HG03565 (cell line): ENCODE data around the gene CHST6.
"Not testable (repeated sequence)": the region's sequence is repeated elsewhere in the genome, so short reads cannot be mapped to it uniquely, and the experiment has no call there.

ENCODE experiments used
- ATAC-seq: cut with Tn5 transposase; IDR thresholded peaks from one replicate; pipeline ENCODE4 v1.9.1; 2021; ENCODE audit warnings: mild to moderate bottlenecking, moderate library complexity; ENCODE audit not compliant: unreplicated experiment

Gene CHST6

DNA sequence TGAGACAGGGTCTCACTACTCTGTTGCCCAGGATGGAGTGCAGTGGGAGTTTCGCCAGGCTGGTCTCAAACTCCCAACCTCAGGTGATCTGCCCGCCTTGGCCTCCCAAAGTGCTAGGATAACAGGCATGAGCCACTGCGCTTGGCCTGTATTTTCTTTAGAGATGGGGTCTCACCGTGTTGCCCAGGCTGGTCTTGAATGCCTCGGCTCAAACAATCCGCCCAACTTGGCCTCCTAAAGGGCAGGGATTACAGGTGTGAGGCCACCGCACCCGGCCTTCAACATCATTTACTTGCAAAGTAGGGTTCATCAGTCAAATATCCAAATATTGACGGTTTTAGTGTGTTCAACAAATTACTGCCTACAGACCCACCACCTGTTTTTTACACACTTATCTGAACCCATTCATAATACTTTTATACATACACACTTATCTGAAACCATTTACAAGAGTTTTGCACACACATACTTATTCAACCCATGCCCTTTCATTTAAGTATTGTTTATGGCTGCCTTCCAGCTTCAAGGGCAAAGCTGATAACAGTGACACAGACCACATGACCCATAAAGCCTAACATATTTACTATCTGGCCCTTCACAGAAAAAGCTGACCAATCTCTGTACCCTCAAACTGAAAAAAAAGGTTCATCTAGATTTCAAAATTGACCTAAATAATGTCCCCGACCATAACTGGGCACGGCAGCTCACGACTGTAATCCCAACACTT, 42.6 kb downstream of the CHST6 start:
- no peak for ATAC-seq

DNA sequence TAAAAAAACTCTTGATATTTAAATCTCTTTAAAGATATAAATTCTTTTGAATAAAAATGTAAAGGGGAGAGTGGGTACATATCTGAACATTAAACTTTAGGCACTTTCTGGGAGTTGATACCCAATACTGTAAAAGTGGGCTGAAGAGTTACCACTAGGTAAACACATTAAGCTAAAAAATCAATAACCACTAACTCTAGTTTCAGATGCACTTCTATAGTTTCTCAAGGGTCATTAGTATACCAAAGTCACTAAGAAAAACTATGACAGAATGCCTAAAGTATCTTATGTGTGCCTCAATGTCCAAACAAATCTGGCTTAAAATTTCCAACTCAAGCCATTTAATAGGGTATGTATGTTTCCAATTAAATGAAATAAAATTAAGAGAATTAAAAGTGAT, 48.8 kb downstream of the CHST6 start:
- ATAC-seq = no peak

DNA sequence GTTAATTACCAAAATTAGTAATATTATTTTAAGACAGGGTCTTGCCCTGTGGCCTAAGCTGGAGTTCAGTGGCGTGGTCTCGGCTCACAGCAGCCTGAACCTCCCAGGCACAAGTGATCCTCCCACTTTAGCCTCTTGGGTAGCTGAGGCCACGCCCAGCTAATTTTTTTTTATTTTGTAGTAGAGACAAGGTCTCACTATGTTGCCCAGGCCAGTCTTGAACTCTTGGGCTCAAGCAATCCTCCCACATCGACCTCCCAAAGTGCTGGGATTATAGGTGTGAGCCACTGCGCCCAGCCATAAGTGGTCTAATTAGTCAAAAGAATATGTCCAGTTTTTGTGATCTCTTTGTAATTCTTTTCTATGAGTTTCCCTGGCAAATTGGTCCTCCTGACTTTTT, 49.9 kb downstream of the CHST6 start:
- ATAC-seq = no peak

DNA sequence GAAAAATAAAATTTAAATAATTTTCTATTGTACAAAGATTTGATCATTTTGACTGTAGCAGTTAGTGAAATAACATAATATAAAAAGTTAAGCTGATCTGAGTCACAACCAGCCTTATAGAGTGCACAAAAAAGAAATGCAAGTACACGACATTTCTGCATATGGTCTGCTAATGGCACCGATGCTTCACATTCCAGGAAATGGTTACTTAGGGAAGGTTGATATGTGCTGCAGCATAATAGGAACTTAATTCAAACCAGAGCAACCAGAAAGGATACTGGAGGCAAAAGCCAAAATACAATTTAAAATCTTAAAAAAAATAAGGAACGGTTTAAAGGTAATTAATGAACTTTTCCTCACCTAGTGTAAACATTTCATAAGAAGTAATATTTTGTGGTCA, 51.9 kb downstream of the CHST6 start:
- no peak for ATAC-seq

DNA sequence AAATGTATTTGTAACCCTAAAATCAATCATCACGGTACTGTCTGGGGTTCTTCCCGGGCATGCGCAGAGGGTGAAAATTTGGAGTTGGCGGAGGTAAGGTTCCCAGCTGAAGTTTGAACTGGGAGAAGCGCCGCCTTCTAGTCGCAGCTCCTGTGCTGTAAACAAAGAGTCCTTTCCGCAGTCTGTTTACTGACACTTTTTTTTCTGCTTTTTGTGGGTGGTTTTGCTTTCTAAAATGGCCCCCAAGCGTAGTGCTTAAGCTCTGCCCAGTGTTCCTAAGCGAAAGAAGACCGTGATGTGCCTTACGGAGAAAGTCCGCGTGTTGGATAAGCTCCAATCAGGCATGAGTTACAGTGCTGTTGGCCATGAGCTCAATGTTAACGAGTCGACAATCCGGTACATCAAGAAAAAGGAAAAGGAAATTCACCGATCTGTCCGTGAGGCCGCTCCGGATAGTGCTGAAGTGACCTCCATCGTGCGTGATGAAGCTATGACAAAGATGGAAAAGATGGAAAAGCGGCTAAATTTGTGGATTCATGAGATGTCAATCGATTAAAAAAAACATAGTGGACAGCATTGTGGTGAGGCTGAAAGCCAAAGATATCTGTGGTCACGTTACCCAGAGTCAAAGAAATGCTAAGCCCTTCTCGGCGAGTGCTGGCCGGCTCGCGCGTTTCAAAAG, 61.4 kb downstream of the CHST6 start:
- peak; percentile 61 for ATAC-seq

DNA sequence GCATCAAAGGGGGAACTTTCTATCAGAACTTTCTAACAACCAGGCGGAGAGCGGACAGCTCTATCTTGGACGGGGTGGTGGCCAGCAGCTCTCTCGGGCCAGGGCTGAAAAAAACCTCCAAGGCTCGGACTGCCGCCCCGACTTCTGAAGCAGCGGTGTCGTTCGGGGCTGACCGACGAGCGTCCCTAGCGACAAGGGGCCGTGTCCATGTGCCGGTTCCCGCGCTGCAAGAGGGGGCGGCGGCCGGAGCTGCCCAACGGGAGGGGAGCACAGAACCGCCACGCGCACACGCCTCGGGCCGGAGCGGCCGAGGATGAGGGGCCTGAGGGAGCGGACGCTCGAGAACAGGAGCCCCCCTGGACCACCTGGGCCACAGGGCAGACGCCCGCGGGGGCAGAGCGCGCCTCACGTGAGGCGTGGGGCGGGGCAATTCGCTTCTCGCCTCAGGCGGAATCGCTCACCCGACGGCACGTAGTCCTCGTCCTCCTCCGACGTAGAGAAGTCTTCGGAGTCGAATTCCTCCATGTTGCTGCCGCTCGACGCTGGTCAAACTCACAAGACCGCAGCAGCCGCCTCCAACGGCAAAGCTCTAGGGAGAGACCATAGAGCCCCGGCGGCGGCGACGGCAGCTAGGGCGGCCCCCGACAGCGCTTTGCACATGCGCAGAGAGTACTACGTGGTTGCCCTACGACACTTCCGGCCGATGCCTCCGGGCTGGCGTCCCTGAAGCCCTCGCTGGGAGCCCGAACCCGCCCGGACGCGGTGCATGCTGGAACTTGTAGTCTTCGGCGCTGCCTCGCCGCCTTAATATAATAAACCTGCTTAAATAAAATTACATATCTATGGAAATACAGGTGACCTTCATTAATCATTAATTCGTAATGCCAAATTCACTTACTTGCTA, 62.2 kb downstream of the CHST6 start, which contains the start of gene CFDP1:
Gene CFDP1 (minus strand): TSS at position 676 of the 904 bp plus-strand sequence. CDS start 151 bp downstream, at position 525.
- ATAC-seq = peak; percentile 82

DNA sequence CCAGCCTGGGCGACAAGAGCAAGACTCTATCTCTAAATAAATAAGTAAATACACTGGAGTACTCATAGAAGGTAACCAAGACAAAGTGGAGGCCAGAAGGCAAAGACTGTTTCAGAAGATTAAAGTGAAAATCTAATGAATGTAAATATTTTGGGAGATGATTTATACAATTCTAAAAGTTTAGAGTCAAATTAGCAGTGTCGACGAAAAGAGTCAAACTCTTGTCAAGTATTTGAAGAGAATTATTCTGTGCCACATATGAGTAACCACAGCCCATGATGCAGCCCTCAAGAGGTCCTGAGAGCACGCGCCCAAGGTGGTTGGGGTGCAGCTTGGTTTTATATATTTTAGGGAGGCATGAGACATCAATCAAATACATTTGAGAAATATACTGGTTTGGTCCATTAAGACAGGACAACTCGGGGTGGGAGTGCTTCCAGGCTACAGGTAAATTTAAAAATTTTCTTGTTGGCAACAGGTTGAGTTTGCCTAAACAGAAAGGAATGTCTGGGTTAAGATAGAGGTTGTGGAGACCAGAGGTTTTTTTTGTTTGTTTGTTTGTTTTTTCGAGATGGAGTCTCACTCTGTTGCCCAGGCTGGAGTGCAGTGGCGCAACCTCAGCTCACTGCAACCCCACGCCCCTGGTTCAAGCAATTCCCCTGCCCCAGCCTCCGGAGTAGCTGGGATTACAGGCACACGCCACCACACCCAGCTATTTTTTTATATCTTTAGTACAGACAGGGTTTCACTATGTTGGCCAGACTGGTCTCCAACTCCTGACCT, 65.4 kb downstream of the CHST6 start:
- no peak for ATAC-seq

DNA sequence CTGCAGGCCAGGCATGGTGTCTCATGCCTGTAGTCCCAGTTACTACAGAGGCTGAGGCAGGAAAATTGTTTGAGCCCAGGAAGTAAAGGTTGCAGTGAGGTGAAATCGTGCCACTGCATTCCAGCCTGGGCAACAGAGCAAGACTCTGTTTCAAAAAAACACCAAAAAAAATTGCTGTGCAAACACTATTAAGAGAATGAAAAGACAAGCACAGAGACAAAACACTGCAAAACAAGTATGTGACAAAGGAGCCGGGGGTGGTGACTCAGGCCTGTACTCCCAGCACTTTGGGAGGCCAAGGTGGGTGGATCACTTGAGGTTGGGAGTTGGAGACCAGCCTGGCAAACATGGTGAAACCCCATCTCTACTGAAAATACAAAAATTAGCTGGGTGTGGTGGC, 68.7 kb downstream of the CHST6 start:
- ATAC-seq = not testable (repeated sequence)

DNA sequence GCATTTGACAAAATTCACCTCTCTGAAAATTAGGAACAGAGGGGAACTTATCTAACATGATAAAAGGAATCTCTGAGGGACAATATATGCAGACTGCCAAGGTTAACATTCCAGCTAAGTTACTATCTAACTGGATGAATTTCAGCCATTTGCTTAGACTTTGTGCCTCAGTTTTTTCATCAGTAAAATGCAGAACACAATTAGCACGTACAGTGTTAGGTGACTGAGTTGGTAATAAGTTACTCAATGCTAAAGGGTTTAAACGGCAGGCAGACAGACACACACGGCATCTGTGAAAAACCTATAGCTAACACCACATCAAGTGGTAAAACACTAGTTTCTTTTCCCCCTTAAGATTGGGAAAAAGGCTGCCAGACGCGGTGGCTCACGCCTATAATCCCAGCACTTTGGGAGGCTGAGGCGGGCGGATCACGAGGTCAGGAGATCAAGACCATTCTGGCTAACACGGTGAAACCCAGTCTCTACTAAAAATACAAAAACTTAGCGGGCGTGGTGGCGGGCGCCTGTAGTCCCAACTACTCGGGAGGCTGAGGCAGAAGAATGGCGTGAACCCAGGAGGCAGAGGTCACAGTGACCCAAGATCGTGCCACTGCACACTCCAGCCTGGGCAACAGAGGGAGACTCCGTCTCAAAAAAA, 71.0 kb downstream of the CHST6 start:
- ATAC-seq = not testable (repeated sequence)

DNA sequence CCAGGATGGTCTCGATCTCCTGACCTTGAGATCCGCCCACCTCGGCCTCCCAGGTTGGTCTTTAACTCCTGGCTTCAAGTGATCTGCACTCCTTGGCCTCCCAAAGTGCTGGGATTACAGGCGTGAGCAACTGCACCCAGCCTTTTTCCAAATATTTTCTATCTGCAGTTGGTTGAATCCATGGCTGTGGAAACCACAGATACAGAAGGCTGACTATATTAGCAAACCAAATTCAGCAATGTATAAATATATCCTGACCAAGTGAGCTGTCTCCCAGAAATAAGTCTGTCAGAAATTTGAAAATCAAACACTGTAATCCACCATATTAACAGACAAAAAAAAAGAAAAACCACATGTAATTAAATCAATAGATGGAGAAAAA, 71.5 kb downstream of the CHST6 start:
- ATAC-seq = no peak
